Natural killer cell (primary cell): ENCODE measurements around the gene DCLRE1A. TPM values are rescaled to one million over a fixed set of nuclear protein-coding genes. Genes with fewer than 3 reads are reported as not detected.

Experiments used
- ATAC-seq, 3 donors: fragments of 150-1000 bp in 2 of 3; fragments of 200-7000 bp in 1 of 3; cut with Tn5 transposase; 1 replicate in 1 of 3; 2 replicates in 2 of 3; pipeline ENCODE4 v1.10.0; 2021; ENCODE audit warnings: mild to moderate bottlenecking in 2 of 3, moderate library complexity in 2 of 3
- DNase-seq, 2 donors: peaks; one replicate each; pipeline versions ENCODE4 v3.0.0 to v3.0.0-alpha.2; 2013 to 2021; ENCODE audit warnings: mixed read lengths in 1 of 2
- H3K27ac ChIP-seq: one replicate; pipeline ENCODE4 v1.5.1; 2013; ENCODE audit warnings: mild to moderate bottlenecking, low read length
- H3K27me3 ChIP-seq: one replicate; pipeline ENCODE4 v1.6.1; 2013; ENCODE audit warnings: low read length; ENCODE audit not compliant: control insufficient read depth, insufficient read depth
- H3K36me3 ChIP-seq: one replicate; pipeline ENCODE4 v1.6.1; 2013; ENCODE audit warnings: low read length; ENCODE audit not compliant: control insufficient read depth, insufficient read depth
- H3K4me1 ChIP-seq: one replicate; pipeline ENCODE4 v1.6.1; 2013; ENCODE audit warnings: low read length; ENCODE audit not compliant: control insufficient read depth, insufficient read depth
- H3K4me3 ChIP-seq: one replicate; pipeline ENCODE4 v1.5.1; 2013; ENCODE audit warnings: low read length
- H3K9me3 ChIP-seq: one replicate; pipeline ENCODE4 v1.6.1; 2013; ENCODE audit warnings: low read length; ENCODE audit not compliant: control insufficient read depth, insufficient read depth
- H3K27ac Mint-ChIP-seq, 2 donors: one replicate each; pipeline ENCODE4 v1.8.0; 2022; ENCODE audit warnings: mild to moderate bottlenecking in 2 of 2, mixed read lengths in 2 of 2, moderate library complexity in 1 of 2
- H3K27me3 Mint-ChIP-seq, 2 donors: one replicate each; pipeline ENCODE4 v1.8.0; 2022; ENCODE audit warnings: low read depth in 2 of 2, mixed read lengths in 2 of 2
- H3K36me3 Mint-ChIP-seq: one replicate; pipeline ENCODE4 v1.8.0; 2022; ENCODE audit warnings: mixed read lengths
- H3K4me1 Mint-ChIP-seq, 2 donors: one replicate each; pipeline ENCODE4 v1.8.0; 2022; ENCODE audit warnings: mixed read lengths in 2 of 2
- H3K4me3 Mint-ChIP-seq: one replicate; pipeline ENCODE4 v1.8.0; 2022; ENCODE audit warnings: mild to moderate bottlenecking, moderate library complexity, mixed read lengths
- H3K9me3 Mint-ChIP-seq, 2 donors: one replicate each; pipeline ENCODE4 v1.8.0; 2022; ENCODE audit warnings: mixed read lengths in 2 of 2
- CTCF ChIP-seq: fragments of 200-600 bp; IDR thresholded peaks from one replicate; pipeline ENCODE4 v1.8.0; 2022; ENCODE audit warnings: antibody characterized with exemption
- WGBS: methylation state at CpG from one replicate; pipeline ENCODE4 v1.1.7; 2013; ENCODE audit warnings: missing lambda C conversion rate; ENCODE audit not compliant: insufficient coverage; 5-methylcytosine and 5-hydroxymethylcytosine counted together
- intact Hi-C: fragments of 100-400 bp; cut with micrococcal nuclease; formaldehyde crosslinking; loops from one replicate; pipeline ENCODE4 v1.14.2; 2022
- total RNA-seq, 4 donors: library from RNA; stranded (reverse); fragments of 120-200 nt in 1 of 4; gene quantifications; one replicate each; pipeline versions ENCODE4 v1.2.3 to v1.2.4, GENCODE V29; 2013 to 2022

DCLRE1A gene
- total RNA-seq, 3 donors from 2014 or later (not counting 1 experiment from before 2014, with no cell fraction given) = 4.4 to 5.9 (median 5.2) TPM

- intact Hi-C loops = no loop called here
- Histone ChIP-seq H3K4me1 (no peaks in the 10 kb centered on the region), H3K27ac (no peak overlapping the region), H3K36me3 (no peaks in the 10 kb centered on the region), H3K4me3 (no peak overlapping the region), H3K27me3 (no peaks in the 10 kb centered on the region), H3K9me3 (no peaks in the 10 kb centered on the region)
- no peak for DNase-seq
- Mint-ChIP-seq H3K27me3 (peaks cover 8 to 26% of the 10 kb centered on the region in 2 donors), H3K27ac (no peak overlapping the region), H3K4me3 (no peak overlapping the region), H3K9me3 (no peaks in the 10 kb centered on the region), H3K36me3 (no peaks in the 10 kb centered on the region), H3K4me1 (no peaks in the 10 kb centered on the region)
- no peak for ATAC-seq
- TF ChIP-seq CTCF = no peak
- 54% methylated on average over 9 of the region's 9 CpGs for WGBS
These were observed 65.2 kb downstream of the DCLRE1A start for GRCh38 chr10:113788604-113789083.

Other genes with a start within 250 kb of the DCLRE1A start
- gene NRAP, start 190.0 kb downstream of the DCLRE1A start, total RNA-seq = not detected
- 10 to 100 TPM; 13.4 to 20.0 (median 14.9) TPM for gene CASP7, start 174.2 kb downstream of the DCLRE1A start, total RNA-seq
- gene PLEKHS1, start 102.4 kb downstream of the DCLRE1A start, total RNA-seq = under 1 TPM; 0.14 to 0.90 (median 0.23) TPM
- 10 to 100 TPM; 19.0 to 24.7 (median 22.4) TPM for gene NHLRC2, start 579 bp upstream of the DCLRE1A start, total RNA-seq
- gene ADRB1, start 189.8 kb upstream of the DCLRE1A start, total RNA-seq = 1 to 10 TPM in 2 of 3 donors, under 1 TPM in 1; 0.12 to 2.9 (median 2.1) TPM